Nephron (organoid): ENCODE measurements around the gene IL12RB1.
A peak's percentile ranks its signal among the peaks of the same experiment; 100 is the strongest.

Experiments
- H3K27ac Mint-ChIP-seq, 3 experiments: 2 replicates each; pipeline ENCODE4 v1.8.0; 2020; ENCODE audit warnings: mixed read lengths in 3 of 3, mild to moderate bottlenecking in 2 of 3, moderate library complexity in 1 of 3
- H3K27me3 Mint-ChIP-seq: 2 replicates; pipeline ENCODE4 v1.8.0; 2021; ENCODE audit warnings: low read depth, mild to moderate bottlenecking, moderate library complexity, mixed read lengths
- H3K36me3 Mint-ChIP-seq: 2 replicates; pipeline ENCODE4 v1.8.0; 2020; ENCODE audit warnings: low read depth, mixed read lengths
- H3K4me1 Mint-ChIP-seq: 2 replicates; pipeline ENCODE4 v1.8.0; 2020; ENCODE audit warnings: mixed read lengths
- H3K4me3 Mint-ChIP-seq, 3 experiments: 2 replicates each; pipeline ENCODE4 v1.8.0; 2020; ENCODE audit warnings: mild to moderate bottlenecking in 3 of 3, mixed read lengths in 3 of 3, moderate library complexity in 2 of 3
- H3K9me3 Mint-ChIP-seq: 2 replicates; pipeline ENCODE4 v1.8.0; 2020; ENCODE audit warnings: mixed read lengths
- TF ChIP-seq, protein P1 (sequence below), 3 experiments: fragments of 200-600 bp; sonication (generic); IDR thresholded peaks; one replicate each; pipeline ENCODE4 v1.5.0; 2021; ENCODE audit warnings: antibody characterized with exemption in 3 of 3; ENCODE audit not compliant: unreplicated experiment in 3 of 3

The IL12RB1 gene

DNA sequence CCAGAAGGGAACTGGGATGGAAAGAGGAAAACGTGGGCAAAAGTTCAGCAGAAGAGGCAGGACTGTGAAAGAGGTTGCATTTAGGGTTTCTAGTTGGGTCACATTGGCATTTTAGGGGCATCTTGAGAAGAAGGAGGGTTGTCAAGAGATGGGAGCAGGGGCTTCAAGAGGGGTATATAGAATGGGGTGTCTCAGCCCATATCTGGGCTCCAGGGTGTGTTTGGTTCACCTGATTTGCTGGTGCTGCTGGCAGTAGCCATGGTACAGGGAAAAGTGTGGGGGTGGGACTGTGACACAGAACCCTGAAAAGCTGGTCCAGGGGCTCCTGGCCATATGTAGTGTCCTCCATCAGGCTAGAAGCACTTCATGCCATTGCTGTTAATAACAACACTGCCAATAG, 33.4 kb upstream of the IL12RB1 start:
- H3K4me3 Mint-ChIP-seq: peak overlapping the region; percentile 31 to 84 (median 83)
- TF ChIP-seq, protein P1, sequence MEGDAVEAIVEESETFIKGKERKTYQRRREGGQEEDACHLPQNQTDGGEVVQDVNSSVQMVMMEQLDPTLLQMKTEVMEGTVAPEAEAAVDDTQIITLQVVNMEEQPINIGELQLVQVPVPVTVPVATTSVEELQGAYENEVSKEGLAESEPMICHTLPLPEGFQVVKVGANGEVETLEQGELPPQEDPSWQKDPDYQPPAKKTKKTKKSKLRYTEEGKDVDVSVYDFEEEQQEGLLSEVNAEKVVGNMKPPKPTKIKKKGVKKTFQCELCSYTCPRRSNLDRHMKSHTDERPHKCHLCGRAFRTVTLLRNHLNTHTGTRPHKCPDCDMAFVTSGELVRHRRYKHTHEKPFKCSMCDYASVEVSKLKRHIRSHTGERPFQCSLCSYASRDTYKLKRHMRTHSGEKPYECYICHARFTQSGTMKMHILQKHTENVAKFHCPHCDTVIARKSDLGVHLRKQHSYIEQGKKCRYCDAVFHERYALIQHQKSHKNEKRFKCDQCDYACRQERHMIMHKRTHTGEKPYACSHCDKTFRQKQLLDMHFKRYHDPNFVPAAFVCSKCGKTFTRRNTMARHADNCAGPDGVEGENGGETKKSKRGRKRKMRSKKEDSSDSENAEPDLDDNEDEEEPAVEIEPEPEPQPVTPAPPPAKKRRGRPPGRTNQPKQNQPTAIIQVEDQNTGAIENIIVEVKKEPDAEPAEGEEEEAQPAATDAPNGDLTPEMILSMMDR (IDR thresholded peaks at IDR 0.05; ENCODE audit: unreplicated experiment in 3 of 3): no peak
- H3K27ac Mint-ChIP-seq: no peak overlapping the region
- peaks cover 11% of the 10 kb centered on the region for H3K36me3 Mint-ChIP-seq
- H3K9me3 Mint-ChIP-seq: no peaks in the 10 kb centered on the region
- H3K27me3 Mint-ChIP-seq: peaks cover 3% of the 10 kb centered on the region
- peaks cover 13% of the 10 kb centered on the region for H3K4me1 Mint-ChIP-seq

DNA sequence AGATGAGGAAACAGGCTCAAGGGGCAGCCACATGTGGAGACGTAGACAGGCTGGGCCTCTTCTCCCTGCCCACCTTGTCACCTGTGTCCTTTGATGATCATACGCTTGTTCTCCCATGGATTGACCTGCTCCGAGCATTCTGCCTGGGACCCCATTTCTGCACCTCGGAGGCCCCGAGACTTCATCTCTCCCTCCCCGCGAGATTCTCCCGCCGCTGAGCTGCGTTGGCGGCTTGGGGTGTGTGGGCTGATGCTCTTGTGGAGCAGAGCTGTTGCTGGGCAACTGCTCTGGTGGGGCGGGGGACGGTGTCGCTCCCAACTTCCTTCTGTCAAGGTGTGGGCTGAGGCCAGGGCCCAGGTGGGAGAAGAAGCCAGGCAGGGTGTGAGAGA, 33.0 kb upstream of the IL12RB1 start:
- Mint-ChIP-seq H3K27ac (no peak overlapping the region), H3K36me3 (peaks cover 11% of the 10 kb centered on the region), H3K4me3 (peak overlapping the region; percentile 31 to 84 (median 83)), H3K27me3 (peaks cover 5% of the 10 kb centered on the region), H3K4me1 (peaks cover 13% of the 10 kb centered on the region), H3K9me3 (no peaks in the 10 kb centered on the region)
- TF ChIP-seq, protein P1 (IDR thresholded peaks at IDR 0.05; ENCODE audit: unreplicated experiment in 3 of 3): no peak

DNA sequence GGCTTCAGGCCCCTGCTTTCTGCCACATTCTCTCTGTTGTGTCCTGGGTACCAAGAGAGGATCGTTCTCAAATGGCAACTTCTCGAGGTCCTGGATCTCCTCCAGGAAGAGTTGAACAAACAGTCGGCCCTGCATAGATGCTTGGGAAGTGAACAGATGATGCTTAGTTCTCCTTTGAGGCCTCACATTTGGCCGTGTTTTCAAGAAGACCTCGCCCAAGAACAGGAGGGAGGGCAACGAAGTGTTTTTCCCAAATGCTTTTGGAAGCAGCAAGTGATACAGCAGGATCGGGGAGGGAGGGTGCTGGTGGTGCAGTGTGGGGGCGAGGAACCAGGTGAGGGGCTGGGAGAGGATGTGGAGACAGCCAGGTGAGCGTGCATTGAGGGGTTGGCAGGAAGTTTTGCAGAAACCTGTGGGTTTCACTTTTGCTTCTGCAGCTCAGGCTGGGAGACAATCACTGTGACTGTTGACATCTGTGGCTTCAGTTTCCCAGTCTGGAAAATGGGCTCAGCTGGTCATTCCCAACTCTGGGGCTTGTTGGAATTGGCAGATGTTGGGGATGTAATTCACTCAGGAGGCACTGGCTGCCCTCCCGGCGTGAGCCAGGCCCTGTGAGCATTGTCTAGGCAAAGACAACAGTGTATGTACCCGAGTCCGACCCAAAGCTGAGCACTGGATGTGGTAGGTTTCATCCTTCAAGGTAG, 32.4 kb upstream of the IL12RB1 start:
- peaks cover 7% of the 10 kb centered on the region for H3K27me3 Mint-ChIP-seq
- peaks cover 5% of the 10 kb centered on the region for H3K36me3 Mint-ChIP-seq
- TF ChIP-seq, protein P1 (IDR thresholded peaks at IDR 0.05; ENCODE audit: unreplicated experiment in 3 of 3): no peak
- H3K4me1 Mint-ChIP-seq: peaks cover 13% of the 10 kb centered on the region
- no peaks in the 10 kb centered on the region for H3K9me3 Mint-ChIP-seq
- H3K4me3 Mint-ChIP-seq: peak overlapping the region; percentile 83 to 85 (median 84)
- peak overlapping the region in 1 of 3 experiments; percentile 25 for H3K27ac Mint-ChIP-seq

DNA sequence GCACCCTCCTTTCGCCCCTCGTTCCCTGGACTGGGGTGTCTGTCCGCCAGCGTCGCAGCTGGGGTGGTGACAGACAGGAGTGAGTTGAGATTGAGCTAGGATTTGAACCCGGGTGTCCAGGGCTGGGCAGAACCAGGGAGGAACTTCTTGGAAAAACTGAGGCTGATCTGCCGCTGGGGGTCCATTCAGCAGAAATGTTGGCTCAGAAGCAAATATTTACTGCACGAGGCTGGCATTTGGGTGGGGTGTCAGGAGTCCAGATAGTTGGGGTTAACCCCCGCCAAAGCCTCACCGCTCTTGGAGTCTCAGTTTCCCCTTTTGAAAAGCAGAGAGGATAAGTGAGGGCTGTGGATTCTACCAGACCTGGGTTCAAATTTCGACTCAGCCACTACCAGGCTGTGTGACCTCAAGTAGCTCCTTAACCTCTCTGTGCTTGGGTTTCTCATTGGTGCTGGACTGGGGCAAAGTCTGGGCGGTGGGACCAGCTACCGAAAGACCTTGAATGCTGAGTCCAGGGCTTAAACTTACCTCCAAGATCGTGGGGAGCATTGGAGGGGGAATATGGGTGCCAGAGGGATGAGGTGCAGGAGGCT, 31.8 kb upstream of the IL12RB1 start:
- Mint-ChIP-seq H3K4me3 (peak overlapping the region; percentile 83 to 85 (median 84)), H3K9me3 (no peaks in the 10 kb centered on the region), H3K4me1 (peaks cover 13% of the 10 kb centered on the region), H3K36me3 (peaks cover 1% of the 10 kb centered on the region), H3K27me3 (peaks cover 7% of the 10 kb centered on the region), H3K27ac (peak overlapping the region in 1 of 3 experiments; percentile 25)
- TF ChIP-seq, protein P1 (IDR thresholded peaks at IDR 0.05; ENCODE audit: unreplicated experiment in 3 of 3): no peak

DNA sequence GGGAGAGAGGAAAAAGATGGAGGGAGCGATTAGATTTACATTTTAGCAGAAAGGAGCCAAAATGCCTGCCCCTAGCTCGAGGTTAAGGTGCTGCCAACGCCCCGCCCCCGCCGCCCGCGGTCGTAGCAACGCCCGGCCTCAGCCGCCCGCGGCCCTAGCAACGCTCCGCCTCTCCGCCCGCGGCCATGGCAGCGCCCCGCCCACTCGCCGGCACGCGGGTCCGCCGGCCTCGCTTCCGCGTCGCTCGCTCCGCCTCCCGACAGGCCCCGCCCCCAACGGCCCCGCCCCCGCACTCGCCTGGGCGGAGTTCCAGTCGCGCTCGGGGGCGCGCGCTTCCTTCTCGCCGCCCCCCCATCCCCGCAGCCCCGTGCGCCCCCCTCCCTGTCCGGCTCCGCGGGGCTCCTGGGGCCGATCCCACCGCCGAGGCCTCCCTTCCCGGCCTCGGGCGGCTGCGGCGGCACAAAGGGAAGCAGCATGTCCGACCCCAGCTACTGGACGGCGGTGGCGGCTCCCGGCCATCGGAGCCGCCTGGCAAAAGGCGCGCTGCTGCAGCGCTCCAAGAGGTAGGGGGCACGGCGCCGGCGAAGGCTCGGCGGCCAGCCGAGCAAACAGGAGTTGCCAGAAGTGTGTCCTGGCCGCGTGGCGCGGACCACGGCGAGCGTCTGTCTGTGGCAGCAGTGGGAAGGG, 31.1 kb upstream of the IL12RB1 start:
- TF ChIP-seq, protein P1 (IDR thresholded peaks at IDR 0.05; ENCODE audit: unreplicated experiment in 3 of 3): no peak
- Mint-ChIP-seq H3K9me3 (no peaks in the 10 kb centered on the region), H3K36me3 (no peaks in the 10 kb centered on the region), H3K27ac (peak overlapping the region in 2 of 3 experiments; percentile 5 to 22), H3K4me1 (peaks cover 13% of the 10 kb centered on the region), H3K27me3 (peaks cover 9% of the 10 kb centered on the region), H3K4me3 (peak overlapping the region; percentile 84 to 87 (median 85))
